A673 (cell line): Measurements from ENCODE around the gene BTN2A1.

ENCODE experiments used
- CTCF ChIP-seq: fragments of 300-800, 200-600 bp; sonication (generic); conservative IDR thresholded peaks from 2 replicates; pipeline ENCODE4 v1.5.1; 2017; ENCODE audit warnings: low read depth, mild to moderate bottlenecking, antibody characterized with exemption, low read length, moderate library complexity, mixed read lengths
- EZH2 ChIP-seq: fragments of 200-600 bp; sonication (generic); IDR thresholded peaks from 2 replicates; pipeline ENCODE4 v1.6.1; 2017; ENCODE audit warnings: borderline replicate concordance, low read depth, mild to moderate bottlenecking, mixed read lengths, antibody characterized with exemption, low read length; ENCODE audit not compliant: poor library complexity, severe bottlenecking

GRCh38 chr6:26465776-26466175, 8.0 kb downstream of the BTN2A1 start:
- no peak for TF ChIP-seq CTCF
- no peak for TF ChIP-seq EZH2
